Epithelial cell of proximal tubule (primary cell): Measurements from ENCODE around the gene CACNG4. TPM values are rescaled to one million over a fixed set of nuclear protein-coding genes. Genes with fewer than 3 reads are reported as not detected.

Experiments used
- DNase-seq: peaks from one replicate; pipeline ENCODE4 v3.0.0-alpha.2; 2011; ENCODE audit warnings: low read depth
- H3K4me3 ChIP-seq: 2 replicates; pipeline ENCODE4 v1.5.1; 2011; ENCODE audit warnings: low read depth, mild to moderate bottlenecking, low read length
- CTCF ChIP-seq: conservative IDR thresholded peaks from 2 replicates; pipeline ENCODE4 v1.5.1; 2012; ENCODE audit warnings: low read depth, mild to moderate bottlenecking, low read length
- total RNA-seq: library from RNA; depleted of rRNA; stranded (reverse); fragments of >200 nt; gene quantifications from 2 replicates; pipeline ENCODE4 v1.2.3, GENCODE V29; 2015

The CACNG4 gene
- total RNA-seq, 1 donor from 2014 or later: 0.29 TPM

GRCh38 chr17:66953630-66954020 lies 10.9 kb upstream of the CACNG4 start:
- H3K4me3 ChIP-seq: no peak overlapping the region
- DNase-seq: no peak
- no peak for TF ChIP-seq CTCF

DNA sequence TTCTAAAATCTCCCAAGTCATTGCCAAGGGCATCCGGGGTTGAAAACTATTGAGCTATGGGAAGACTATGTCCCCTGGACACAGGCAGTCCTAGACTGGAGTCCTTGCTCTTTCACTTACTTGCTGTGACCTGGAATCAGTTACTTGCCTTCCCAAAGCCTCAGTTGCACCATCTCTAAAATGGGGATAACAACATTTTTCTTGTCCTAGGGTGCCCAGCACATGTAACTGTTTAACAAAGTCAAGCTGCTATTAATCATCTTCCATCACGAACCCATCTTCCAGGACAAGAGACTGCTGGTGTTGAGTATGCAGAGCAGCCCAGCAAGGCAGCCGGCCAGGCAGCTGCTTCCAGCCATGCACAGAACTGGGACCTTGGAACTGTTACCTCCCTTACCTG lies 9.9 kb upstream of the CACNG4 start:
- TF ChIP-seq CTCF: no peak
- no peak for DNase-seq
- no peak overlapping the region for H3K4me3 ChIP-seq

DNA sequence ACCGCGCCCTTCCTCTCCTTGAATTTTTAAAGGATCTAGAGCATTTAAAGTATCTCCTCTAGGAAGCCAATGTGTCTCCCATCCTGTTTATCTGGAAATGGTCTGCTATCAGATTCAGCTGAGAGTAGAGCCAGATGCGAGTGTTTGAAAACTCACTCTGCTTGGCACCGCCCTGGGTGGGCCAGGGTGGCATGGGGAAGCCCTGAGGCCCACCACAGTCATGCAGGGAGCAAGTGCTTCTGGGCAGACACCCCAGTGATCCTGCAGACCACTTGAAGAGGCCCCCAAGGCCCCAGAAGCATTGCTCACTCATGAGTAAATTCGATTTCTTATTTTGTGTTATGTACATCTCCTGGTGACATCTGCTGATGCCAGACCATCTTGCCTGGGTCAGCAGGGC lies 8.7 kb upstream of the CACNG4 start:
- no peak overlapping the region for H3K4me3 ChIP-seq
- DNase-seq: no peak
- TF ChIP-seq CTCF: no peak

- H3K4me3 ChIP-seq: no peak overlapping the region
- TF ChIP-seq CTCF: no peak
- no peak for DNase-seq
These were observed 7.6 kb upstream of the CACNG4 start for GRCh38 chr17:66956941-66957340.

DNA sequence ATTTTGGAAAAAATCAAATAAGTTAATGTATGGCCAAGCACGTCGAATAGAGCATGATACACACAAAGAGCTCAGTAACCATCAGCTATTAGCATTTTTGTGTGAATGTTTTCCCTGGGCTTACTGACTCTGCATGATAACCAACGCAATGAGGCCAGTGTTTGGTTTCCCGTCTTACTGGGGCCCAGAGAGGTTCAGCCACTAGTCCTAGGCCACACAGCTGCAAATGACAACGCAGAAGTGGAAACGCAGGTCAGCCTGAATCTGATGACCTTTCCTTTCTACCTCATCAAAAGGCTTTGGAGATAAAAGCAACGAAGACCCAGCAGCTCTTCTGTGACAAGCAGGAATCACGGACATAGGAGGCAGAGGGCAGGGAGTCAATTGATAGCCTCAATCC lies 7.2 kb upstream of the CACNG4 start:
- no peak for TF ChIP-seq CTCF
- no peak overlapping the region for H3K4me3 ChIP-seq
- DNase-seq: no peak

GRCh38 chr17:66957951-66958579 lies 6.4 kb upstream of the CACNG4 start:
- DNase-seq: no peak
- no peak overlapping the region for H3K4me3 ChIP-seq
- no peak for TF ChIP-seq CTCF

- DNase-seq: no peak
- H3K4me3 ChIP-seq: no peak overlapping the region
- no peak for TF ChIP-seq CTCF
These were observed 4.7 kb upstream of the CACNG4 start for GRCh38 chr17:66959641-66960375.
